ENCODE data around the gene FYB2.

FYB2 gene

DNA sequence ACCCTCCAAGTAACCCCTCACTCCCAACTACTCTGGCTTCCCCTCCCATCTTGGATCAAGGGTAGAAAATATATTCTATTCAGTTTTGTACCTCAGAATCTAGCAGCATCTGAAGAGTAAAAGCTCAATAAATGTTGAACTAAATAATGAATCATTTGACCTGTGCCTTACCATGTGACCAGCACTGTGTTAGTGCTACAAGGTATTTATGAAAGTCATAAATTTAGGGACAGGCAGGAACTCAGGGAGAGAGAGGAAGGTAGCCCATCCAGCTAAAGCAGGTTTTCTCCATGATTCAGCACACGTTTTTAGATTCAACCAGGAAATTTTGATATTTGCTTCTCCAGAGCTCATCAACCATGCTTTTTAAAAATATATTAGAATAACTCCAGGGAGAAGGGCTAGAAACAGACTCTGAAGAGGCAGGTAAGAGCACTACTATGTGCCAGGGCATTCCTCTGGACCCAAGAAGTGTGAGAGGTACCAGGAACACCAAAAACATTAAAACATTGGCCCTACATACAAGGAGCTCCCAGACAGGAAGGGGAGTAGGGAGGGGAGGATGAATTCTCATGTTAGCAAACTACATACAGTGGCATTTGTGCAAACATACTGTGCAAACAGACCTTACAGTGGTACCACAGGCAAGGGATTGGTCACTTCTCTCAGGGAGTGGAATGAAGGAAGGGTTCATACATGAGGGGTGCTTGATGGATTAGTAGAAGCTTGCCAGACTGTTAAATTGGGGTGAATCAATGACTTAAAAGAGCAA, 64.3 kb downstream of the FYB2 start:
- TF ChIP-seq CTCF (IDR thresholded peaks at IDR 0.05; ENCODE audit: low read depth, low read length), result no peak
- no peak for DNase-seq (ENCODE audit: low read depth in 2 of 2)
- H3K4me3 ChIP-seq (replicated peaks in 1 of 2; ENCODE audit: low read depth in 2 of 2, low read length in 2 of 2), result no peak overlapping the region

DNA sequence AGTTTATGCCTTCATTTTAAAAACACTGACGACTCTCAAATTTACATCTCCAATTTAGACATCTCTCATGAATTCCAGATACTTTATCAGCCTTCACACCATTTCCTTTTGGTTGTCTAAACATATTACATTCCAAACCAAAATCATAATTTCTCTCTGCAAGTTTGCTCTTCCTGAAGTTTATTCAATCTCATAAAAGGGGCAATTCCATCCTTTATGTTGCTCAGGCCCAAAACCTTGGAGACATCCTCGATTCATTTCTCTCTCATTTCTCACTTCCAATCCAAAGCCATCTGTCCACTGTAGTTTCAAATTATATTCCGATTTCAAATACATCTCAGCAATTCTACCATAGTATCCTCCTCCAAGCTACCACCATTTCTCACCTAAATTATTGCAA, 74.0 kb downstream of the FYB2 start:
- no peak overlapping the region for H3K4me3 ChIP-seq (replicated peaks in 1 of 2; ENCODE audit: low read depth in 2 of 2, low read length in 2 of 2)
- no peak for TF ChIP-seq CTCF (IDR thresholded peaks at IDR 0.05; ENCODE audit: low read depth, low read length)
- no peak for DNase-seq (ENCODE audit: low read depth in 2 of 2)

GRCh38 chr1:56728964-56729363, 90.2 kb downstream of the FYB2 start:
- DNase-seq (ENCODE audit: low read depth in 2 of 2), result no peak
- TF ChIP-seq CTCF (IDR thresholded peaks at IDR 0.05; ENCODE audit: low read depth, low read length), result no peak
- H3K4me3 ChIP-seq (replicated peaks in 1 of 2; ENCODE audit: low read depth in 2 of 2, low read length in 2 of 2), result no peak overlapping the region

GRCh38 chr1:56726706-56727105, 92.5 kb downstream of the FYB2 start:
- H3K4me3 ChIP-seq (replicated peaks in 1 of 2; ENCODE audit: low read depth in 2 of 2, low read length in 2 of 2), result no peak overlapping the region
- no peak for TF ChIP-seq CTCF (IDR thresholded peaks at IDR 0.05; ENCODE audit: low read depth, low read length)
- no peak for DNase-seq (ENCODE audit: low read depth in 2 of 2)

GRCh38 chr1:56719171-56719570, 100.0 kb downstream of the FYB2 start:
- no peak for TF ChIP-seq CTCF (IDR thresholded peaks at IDR 0.05; ENCODE audit: low read depth, low read length)
- DNase-seq (ENCODE audit: low read depth in 2 of 2), result no peak
- no peak overlapping the region for H3K4me3 ChIP-seq (replicated peaks in 1 of 2; ENCODE audit: low read depth in 2 of 2, low read length in 2 of 2)

- peak in 1 of 2 donors; percentile 22 for DNase-seq (ENCODE audit: low read depth in 2 of 2)
- H3K4me3 ChIP-seq (replicated peaks in 1 of 2; ENCODE audit: low read depth in 2 of 2, low read length in 2 of 2), result no peak overlapping the region
- no peak for TF ChIP-seq CTCF (IDR thresholded peaks at IDR 0.05; ENCODE audit: low read depth, low read length)
Observed at GRCh38 chr1:56715156-56715555, 104.0 kb downstream of the FYB2 start.

DNA sequence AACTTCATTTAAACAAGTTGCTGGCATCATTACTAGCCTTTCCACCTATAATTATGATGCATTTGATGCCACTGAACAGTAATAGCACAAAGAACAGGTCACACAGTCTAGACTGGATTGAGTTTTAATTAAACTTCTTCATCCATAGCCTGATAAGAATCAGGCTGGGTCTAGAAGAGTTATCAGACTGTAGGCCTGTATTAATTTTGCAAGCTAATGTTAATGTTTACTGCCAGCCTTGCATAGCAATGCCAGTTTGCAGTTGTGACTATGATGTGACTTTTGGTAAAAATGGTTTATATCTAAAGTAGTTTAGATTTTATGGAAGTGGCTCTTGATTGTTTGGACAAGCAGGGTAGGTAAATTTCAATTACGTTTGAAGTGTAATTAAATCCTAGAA, 106.1 kb downstream of the FYB2 start:
- no peak overlapping the region for H3K4me3 ChIP-seq (replicated peaks in 1 of 2; ENCODE audit: low read depth in 2 of 2, low read length in 2 of 2)
- DNase-seq (ENCODE audit: low read depth in 2 of 2), result no peak
- TF ChIP-seq CTCF (IDR thresholded peaks at IDR 0.05; ENCODE audit: low read depth, low read length), result no peak

Measured in cardiac fibroblast (primary cell).